Measurements from ENCODE around the gene FBXW8.
"Not testable (repeated sequence)": the region's sequence is repeated elsewhere in the genome, so short reads cannot be mapped to it uniquely, and the experiment has no call there.

Gene FBXW8

GRCh38 chr12:117049295-117049694 lies 138.5 kb downstream of the FBXW8 start:
- H3K9me3 ChIP-seq (ENCODE audit: control insufficient read depth, insufficient read depth, low read length) = no peaks in the 10 kb centered on the region
- no peak overlapping the region for H3K9ac ChIP-seq (ENCODE audit: low read depth, low read length)
- H3K36me3 ChIP-seq (ENCODE audit: insufficient read depth, low read length) = no peaks in the 10 kb centered on the region
- H3K4me1 ChIP-seq (ENCODE audit: insufficient read depth, low read length) = peaks cover 31% of the 10 kb centered on the region

DNA sequence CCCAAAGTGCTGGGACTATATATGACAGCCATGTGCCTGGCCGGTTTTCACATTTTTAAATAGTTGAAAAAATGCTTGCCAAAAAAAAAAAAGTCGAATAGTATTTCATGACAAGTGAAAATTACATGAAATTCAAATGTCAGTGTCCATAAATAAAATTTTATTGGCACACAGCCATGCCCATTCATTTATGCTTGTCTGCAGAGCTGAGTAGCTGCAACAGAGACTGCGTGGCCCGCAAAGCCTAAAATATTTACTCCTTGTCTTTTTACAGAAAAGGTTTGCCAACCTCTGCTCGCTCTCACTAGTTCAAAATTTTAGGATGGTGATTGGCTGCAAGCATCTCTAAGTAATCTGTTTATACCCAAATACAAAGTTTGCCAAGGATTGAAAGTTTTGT lies 139.3 kb downstream of the FBXW8 start:
- no peak overlapping the region for H3K9ac ChIP-seq (ENCODE audit: low read depth, low read length)
- H3K9me3 ChIP-seq (ENCODE audit: control insufficient read depth, insufficient read depth, low read length) = no peaks in the 10 kb centered on the region
- H3K4me1 ChIP-seq (ENCODE audit: insufficient read depth, low read length) = peaks cover 28% of the 10 kb centered on the region
- no peaks in the 10 kb centered on the region for H3K36me3 ChIP-seq (ENCODE audit: insufficient read depth, low read length)

DNA sequence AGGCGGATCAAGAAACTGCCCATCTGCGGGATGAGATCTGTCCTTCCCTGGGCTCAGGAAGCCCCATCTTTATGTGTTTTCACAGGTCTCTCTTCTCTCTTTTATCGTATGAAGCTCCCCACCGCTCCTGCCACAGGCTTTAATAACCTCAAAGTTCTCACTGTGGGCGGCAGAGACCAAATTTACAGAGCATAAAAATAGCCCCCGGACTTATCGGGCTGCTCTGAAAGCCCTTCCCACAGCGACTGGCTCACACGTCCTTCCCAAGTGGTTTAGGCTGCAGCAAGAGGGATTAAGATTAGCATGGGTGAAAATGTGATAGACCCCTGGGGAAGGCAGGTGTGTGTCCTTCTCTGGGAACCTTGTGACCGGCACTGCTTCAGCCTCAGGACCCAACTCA lies 140.6 kb downstream of the FBXW8 start:
- Histone ChIP-seq H3K9ac (ENCODE audit: low read depth, low read length) (no peak overlapping the region), H3K4me1 (ENCODE audit: insufficient read depth, low read length) (peaks cover 17% of the 10 kb centered on the region; the same call in 1 of the 2 replicates), H3K9me3 (ENCODE audit: control insufficient read depth, insufficient read depth, low read length) (no peaks in the 10 kb centered on the region), H3K36me3 (ENCODE audit: insufficient read depth, low read length) (no peaks in the 10 kb centered on the region)

DNA sequence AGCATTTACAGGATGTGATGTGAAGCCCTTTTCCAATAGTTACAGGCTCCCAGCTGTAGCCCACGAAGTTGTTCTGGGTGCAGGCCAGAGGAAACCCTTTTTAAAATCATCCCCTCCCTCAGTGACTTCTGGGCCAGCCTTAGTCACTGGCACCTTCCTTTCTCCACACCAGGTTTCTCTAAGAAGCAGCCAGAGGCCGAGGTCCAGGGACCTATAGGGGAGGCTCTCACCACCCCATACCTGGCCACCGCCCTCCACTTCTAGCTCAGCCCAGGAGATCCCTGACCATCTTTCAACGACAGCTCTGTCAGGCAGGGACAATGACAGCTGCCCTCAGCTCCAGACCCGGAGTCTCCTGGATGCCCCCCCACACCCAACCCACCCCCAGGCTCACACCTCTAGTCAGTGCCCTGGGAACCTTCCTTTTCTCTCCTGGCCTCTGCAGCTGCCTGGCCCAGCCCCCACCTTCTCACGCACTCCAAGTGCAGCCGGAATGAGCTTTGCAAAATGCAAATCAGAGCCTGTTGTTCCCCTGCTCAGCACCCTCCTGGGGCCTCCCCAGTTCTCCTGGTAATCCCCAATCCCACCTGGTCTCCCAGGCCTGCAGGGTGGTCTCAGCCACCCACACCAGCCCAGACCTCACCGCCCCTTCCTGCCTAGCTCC lies 141.8 kb downstream of the FBXW8 start:
- H3K9ac ChIP-seq (ENCODE audit: low read depth, low read length) = no peak overlapping the region
- H3K4me1 ChIP-seq (ENCODE audit: insufficient read depth, low read length) = peaks cover 17% of the 10 kb centered on the region; the same call in 1 of the 2 replicates
- H3K9me3 ChIP-seq (ENCODE audit: control insufficient read depth, insufficient read depth, low read length) = no peaks in the 10 kb centered on the region
- H3K36me3 ChIP-seq (ENCODE audit: insufficient read depth, low read length) = no peaks in the 10 kb centered on the region

- no peaks in the 10 kb centered on the region for H3K9me3 ChIP-seq (ENCODE audit: control insufficient read depth, insufficient read depth, low read length)
- H3K4me1 ChIP-seq (ENCODE audit: insufficient read depth, low read length) = peaks cover 17% of the 10 kb centered on the region; the same call in 1 of the 2 replicates
- no peak overlapping the region for H3K9ac ChIP-seq (ENCODE audit: low read depth, low read length)
- H3K36me3 ChIP-seq (ENCODE audit: insufficient read depth, low read length) = no peaks in the 10 kb centered on the region
Observed at GRCh38 chr12:117053050-117053400, 142.3 kb downstream of the FBXW8 start.

GRCh38 chr12:117053597-117054201 lies 142.9 kb downstream of the FBXW8 start:
- H3K4me1 ChIP-seq (ENCODE audit: insufficient read depth, low read length) = peaks cover 16% of the 10 kb centered on the region; the same call in 1 of the 2 replicates
- no peaks in the 10 kb centered on the region for H3K9me3 ChIP-seq (ENCODE audit: control insufficient read depth, insufficient read depth, low read length)
- H3K36me3 ChIP-seq (ENCODE audit: insufficient read depth, low read length) = no peaks in the 10 kb centered on the region
- H3K9ac ChIP-seq (ENCODE audit: low read depth, low read length) = no peak overlapping the region

DNA sequence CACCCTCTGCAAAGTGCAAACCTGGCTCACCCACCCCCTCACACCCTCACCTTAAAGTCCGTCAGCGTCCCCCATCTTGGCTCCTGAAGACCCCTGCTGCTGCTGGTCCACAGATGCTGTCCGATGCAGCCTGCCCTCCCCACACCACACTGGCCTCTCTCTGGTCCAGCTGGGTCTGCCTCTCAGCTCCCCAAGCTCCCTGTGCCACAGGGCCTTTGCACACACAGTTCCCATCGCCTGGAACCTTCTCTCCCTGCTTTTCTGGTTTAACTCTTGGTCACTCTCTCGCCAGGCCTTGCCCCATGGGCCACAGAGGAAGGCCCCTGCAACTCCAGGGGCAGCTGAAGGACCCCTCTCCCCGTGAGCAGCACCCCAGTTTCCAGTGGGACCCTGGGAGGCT lies 143.5 kb downstream of the FBXW8 start:
- no peak overlapping the region for H3K9ac ChIP-seq (ENCODE audit: low read depth, low read length)

GRCh38 chr12:117057626-117058025 lies 146.9 kb downstream of the FBXW8 start:
- H3K9ac ChIP-seq (ENCODE audit: low read depth, low read length) = not testable (repeated sequence)
- H3K4me1 ChIP-seq (ENCODE audit: insufficient read depth, low read length) = peaks cover 24% of the 10 kb centered on the region; the same call in 1 of the 2 replicates

More for the DNA sequence above, 143.5 kb downstream of the FBXW8 start:
- peaks cover 19% of the 10 kb centered on the region; the same call in 1 of the 2 replicates for H3K4me1 ChIP-seq (ENCODE audit: insufficient read depth, low read length)
- no peaks in the 10 kb centered on the region for H3K36me3 ChIP-seq (ENCODE audit: insufficient read depth, low read length)
- no peaks in the 10 kb centered on the region for H3K9me3 ChIP-seq (ENCODE audit: control insufficient read depth, insufficient read depth, low read length)

DNA sequence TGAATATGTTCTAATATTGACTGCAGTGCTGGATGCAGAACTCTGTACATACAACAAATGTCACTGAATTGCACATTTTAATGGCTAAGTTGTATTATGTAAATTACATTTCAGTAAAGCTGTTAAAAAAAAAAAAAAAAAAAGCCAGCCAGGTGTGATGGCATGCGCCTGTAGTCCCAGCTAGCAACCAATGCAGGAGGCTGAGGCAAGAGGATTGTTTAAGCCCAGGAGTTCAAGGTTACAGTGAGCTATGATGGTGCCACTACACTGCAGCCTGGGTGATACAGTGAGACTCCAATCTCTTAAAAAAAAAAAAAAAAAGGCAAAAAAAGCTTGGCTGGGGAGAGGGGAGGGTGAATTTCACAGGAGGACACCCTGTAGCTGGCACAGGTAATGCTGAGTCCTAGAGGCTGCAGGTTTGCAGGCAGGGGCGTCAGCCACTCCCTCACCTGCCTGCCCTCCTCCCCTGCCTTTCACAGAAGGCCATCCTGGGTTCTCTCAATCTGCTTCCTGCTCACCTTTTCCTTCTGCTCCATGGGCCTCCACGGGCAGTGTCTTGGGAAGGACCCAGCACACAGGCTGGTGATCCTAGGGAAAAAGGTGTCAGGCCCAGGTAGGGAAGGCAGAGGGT lies 147.8 kb downstream of the FBXW8 start:
- H3K4me1 ChIP-seq (ENCODE audit: insufficient read depth, low read length) = peaks cover 25% of the 10 kb centered on the region; the same call in 1 of the 2 replicates
- H3K9ac ChIP-seq (ENCODE audit: low read depth, low read length) = no peak overlapping the region
- H3K36me3 ChIP-seq (ENCODE audit: insufficient read depth, low read length) = no peaks in the 10 kb centered on the region
- H3K9me3 ChIP-seq (ENCODE audit: control insufficient read depth, insufficient read depth, low read length) = no peaks in the 10 kb centered on the region

More at GRCh38 chr12:117057626-117058025, 146.9 kb downstream of the FBXW8 start:
- not testable (repeated sequence) for H3K36me3 ChIP-seq (ENCODE audit: insufficient read depth, low read length); H3K9me3 ChIP-seq (ENCODE audit: control insufficient read depth, insufficient read depth, low read length)

GRCh38 chr12:117059156-117059555 lies 148.4 kb downstream of the FBXW8 start:
- Histone ChIP-seq H3K9me3 (ENCODE audit: control insufficient read depth, insufficient read depth, low read length) (no peaks in the 10 kb centered on the region), H3K9ac (ENCODE audit: low read depth, low read length) (no peak overlapping the region), H3K36me3 (ENCODE audit: insufficient read depth, low read length) (no peaks in the 10 kb centered on the region), H3K4me1 (ENCODE audit: insufficient read depth, low read length) (peaks cover 25% of the 10 kb centered on the region; the same call in 1 of the 2 replicates)

GRCh38 chr12:117060246-117060928 lies 149.6 kb downstream of the FBXW8 start:
- Histone ChIP-seq H3K36me3 (ENCODE audit: insufficient read depth, low read length) (no peaks in the 10 kb centered on the region), H3K9me3 (ENCODE audit: control insufficient read depth, insufficient read depth, low read length) (no peaks in the 10 kb centered on the region), H3K4me1 (ENCODE audit: insufficient read depth, low read length) (peaks cover 25% of the 10 kb centered on the region; the same call in 1 of the 2 replicates), H3K9ac (ENCODE audit: low read depth, low read length) (no peak overlapping the region)

DNA sequence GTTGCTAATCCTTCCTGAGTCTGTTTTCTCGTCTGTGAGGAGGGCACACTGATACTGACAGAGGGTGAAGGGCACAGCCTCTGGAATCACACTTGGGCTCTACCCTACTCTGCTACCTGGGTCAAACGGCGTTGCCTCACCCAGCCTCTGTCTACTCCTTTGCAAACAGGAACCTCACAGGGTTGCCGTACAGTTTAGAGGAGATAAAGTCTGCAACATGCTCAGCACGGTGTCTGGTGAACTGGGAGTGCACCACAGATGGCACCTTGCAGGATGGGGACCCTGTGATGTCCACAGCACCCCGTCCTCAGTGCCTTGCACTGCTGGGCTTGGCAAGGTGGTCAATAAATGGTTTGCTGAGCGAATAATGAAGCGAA lies 150.2 kb downstream of the FBXW8 start:
- Histone ChIP-seq H3K36me3 (ENCODE audit: insufficient read depth, low read length) (no peaks in the 10 kb centered on the region), H3K9ac (ENCODE audit: low read depth, low read length) (no peak overlapping the region), H3K4me1 (ENCODE audit: insufficient read depth, low read length) (peaks cover 25% of the 10 kb centered on the region; the same call in 1 of the 2 replicates)

GRCh38 chr12:117061555-117062079 lies 150.9 kb downstream of the FBXW8 start:
- no peaks in the 10 kb centered on the region for H3K36me3 ChIP-seq (ENCODE audit: insufficient read depth, low read length)
- no peak overlapping the region for H3K9ac ChIP-seq (ENCODE audit: low read depth, low read length)
- H3K4me1 ChIP-seq (ENCODE audit: insufficient read depth, low read length) = peaks cover 25% of the 10 kb centered on the region; the same call in 1 of the 2 replicates
- no peaks in the 10 kb centered on the region for H3K9me3 ChIP-seq (ENCODE audit: control insufficient read depth, insufficient read depth, low read length)

More for the DNA sequence above, 150.2 kb downstream of the FBXW8 start:
- H3K9me3 ChIP-seq (ENCODE audit: control insufficient read depth, insufficient read depth, low read length) = no peaks in the 10 kb centered on the region

All from ES-I3 (cell line).